ENCODE measurements around the gene RAPGEF5. TPM values are rescaled to one million over a fixed set of nuclear protein-coding genes. Genes with fewer than 3 reads are reported as not detected.

Gene RAPGEF5
- total RNA-seq, 2 donors from 2014 or later, result 19.4 to 32.5 TPM

- Histone ChIP-seq H3K4me1 (peaks cover 0 to 11% of the 10 kb centered on the region in 2 donors), H3K4me3 (no peak overlapping the region), H3K9me3 (no peaks in the 10 kb centered on the region), H3K27ac (no peak overlapping the region), H3K36me3 (no peaks in the 10 kb centered on the region), H3K27me3 (no peaks in the 10 kb centered on the region)
- TF ChIP-seq CTCF (IDR thresholded peaks at IDR 0.05), result no peak
- no peak for DNase-seq (ENCODE audit: low spot score)
Observed at GRCh38 chr7:22090512-22090911, 266.4 kb downstream of the RAPGEF5 start.

GRCh38 chr7:22090107-22090506, 266.8 kb downstream of the RAPGEF5 start:
- DNase-seq (ENCODE audit: low spot score), result no peak
- Histone ChIP-seq H3K9me3 (no peaks in the 10 kb centered on the region), H3K4me3 (no peak overlapping the region), H3K4me1 (peaks cover 0 to 11% of the 10 kb centered on the region in 2 donors), H3K27ac (no peak overlapping the region), H3K27me3 (no peaks in the 10 kb centered on the region), H3K36me3 (no peaks in the 10 kb centered on the region)
- no peak for TF ChIP-seq CTCF (IDR thresholded peaks at IDR 0.05)

GRCh38 chr7:22088827-22089226, 268.1 kb downstream of the RAPGEF5 start:
- TF ChIP-seq CTCF (IDR thresholded peaks at IDR 0.05), result no peak
- no peak overlapping the region for H3K27ac ChIP-seq

GRCh38 chr7:22087861-22088260, 269.1 kb downstream of the RAPGEF5 start:
- no peak for TF ChIP-seq CTCF (IDR thresholded peaks at IDR 0.05)
- Histone ChIP-seq H3K9me3 (no peaks in the 10 kb centered on the region), H3K27me3 (no peaks in the 10 kb centered on the region), H3K27ac (no peak overlapping the region), H3K36me3 (no peaks in the 10 kb centered on the region), H3K4me1 (peaks cover 0 to 9% of the 10 kb centered on the region in 2 donors), H3K4me3 (no peak overlapping the region)
- no peak for DNase-seq (ENCODE audit: low spot score)

More at GRCh38 chr7:22088827-22089226, 268.1 kb downstream of the RAPGEF5 start:
- Histone ChIP-seq H3K27me3 (no peaks in the 10 kb centered on the region), H3K36me3 (no peaks in the 10 kb centered on the region), H3K4me3 (no peak overlapping the region), H3K4me1 (peaks cover 0 to 11% of the 10 kb centered on the region in 2 donors), H3K9me3 (no peaks in the 10 kb centered on the region)
- no peak for DNase-seq (ENCODE audit: low spot score)

- Histone ChIP-seq H3K9me3 (no peaks in the 10 kb centered on the region), H3K27ac (peak overlapping the region; percentile 75 to 90), H3K36me3 (no peaks in the 10 kb centered on the region), H3K27me3 (no peaks in the 10 kb centered on the region), H3K4me3 (peak overlapping the region; percentile 58 to 65), H3K4me1 (peaks cover 0 to 7% of the 10 kb centered on the region in 2 donors)
- TF ChIP-seq CTCF (IDR thresholded peaks at IDR 0.05), result no peak
- no peak for DNase-seq (ENCODE audit: low spot score)
Observed at GRCh38 chr7:22083704-22084240, 273.2 kb downstream of the RAPGEF5 start.
